NOMO-1 treated with dmso at 0.1 percent for 144 hours (cell line): ENCODE results near the gene PPP2R5D.

Source experiments
- DNase-seq: peaks from one replicate; lab custom pipeline; 2025; ENCODE audit not compliant: unreplicated experiment; lab: John Stamatoyannopoulos, UW

PPP2R5D gene

GRCh38 chr6:42963179-42963854 is 21.1 kb upstream of the PPP2R5D start:
- DNase-seq = no peak

GRCh38 chr6:42963855-42964605 is 20.3 kb upstream of the PPP2R5D start:
- DNase-seq = no peak

DNA sequence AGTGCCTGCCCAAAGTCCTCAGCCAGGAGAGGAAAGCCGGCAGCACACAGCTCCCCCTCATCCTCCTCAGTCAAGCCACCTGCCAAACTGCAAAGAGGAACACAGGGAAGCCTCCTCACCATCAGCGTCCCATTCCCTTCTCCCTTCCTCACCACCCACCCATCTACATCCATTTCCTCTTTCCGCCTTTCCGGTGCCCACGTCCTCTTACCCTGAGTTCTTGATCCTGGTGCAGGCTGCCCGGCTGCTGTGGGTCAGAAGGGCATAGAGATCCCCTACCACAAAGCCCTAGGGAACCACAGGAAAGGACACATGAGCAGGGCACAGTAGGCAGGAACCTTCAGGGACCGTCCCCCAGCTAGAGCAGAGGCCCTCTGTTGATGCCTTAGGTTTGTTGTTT is 17.8 kb upstream of the PPP2R5D start:
- DNase-seq = no peak

DNA sequence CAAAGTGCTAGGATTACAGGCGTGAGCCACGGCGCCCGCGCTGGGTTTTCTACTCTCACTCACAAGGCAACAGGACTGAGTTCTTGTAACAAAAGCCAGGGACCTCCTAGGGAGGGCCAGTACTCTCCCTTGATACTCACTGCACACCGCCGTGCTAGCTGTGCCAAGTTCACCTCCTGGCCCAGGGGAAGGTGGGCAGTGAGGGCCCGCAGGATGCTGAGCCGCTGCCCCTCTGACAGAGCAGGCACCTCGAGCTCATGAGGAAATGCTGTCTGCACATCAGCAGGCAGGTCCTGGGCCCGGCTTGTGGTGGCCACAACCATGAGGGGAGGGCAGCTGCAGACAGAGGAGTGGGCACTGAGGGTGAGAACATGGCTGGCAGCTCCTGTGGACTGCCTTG is 17.1 kb upstream of the PPP2R5D start:
- DNase-seq = no peak

DNA sequence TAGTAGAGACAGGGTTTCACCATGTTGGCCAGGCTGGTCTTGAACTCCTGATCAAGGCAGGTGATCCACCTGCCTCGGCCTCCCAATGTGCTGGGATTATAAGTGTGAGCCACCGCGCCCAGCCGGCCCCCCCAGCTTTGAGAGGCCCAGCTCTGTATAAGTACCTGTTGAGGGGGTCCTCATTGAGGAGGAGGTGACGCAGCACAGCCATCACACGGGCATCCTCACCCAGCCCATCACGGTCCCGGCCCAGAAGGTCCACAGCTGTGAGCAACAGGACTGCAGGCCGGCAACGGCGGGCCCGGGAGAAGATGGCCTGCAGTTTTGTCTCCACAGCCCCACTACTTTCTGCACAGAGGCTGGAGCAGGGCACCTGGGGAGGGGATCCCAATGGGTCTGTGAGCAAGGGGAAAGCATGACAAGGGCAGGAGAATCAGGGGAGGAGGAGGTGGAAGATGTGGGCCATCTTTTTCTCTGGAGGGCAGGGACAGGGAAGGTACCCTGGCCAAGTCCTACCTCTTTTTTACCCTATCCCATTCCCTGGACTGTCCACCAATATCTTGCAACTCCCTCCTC is 16.2 kb upstream of the PPP2R5D start:
- no peak for DNase-seq

DNA sequence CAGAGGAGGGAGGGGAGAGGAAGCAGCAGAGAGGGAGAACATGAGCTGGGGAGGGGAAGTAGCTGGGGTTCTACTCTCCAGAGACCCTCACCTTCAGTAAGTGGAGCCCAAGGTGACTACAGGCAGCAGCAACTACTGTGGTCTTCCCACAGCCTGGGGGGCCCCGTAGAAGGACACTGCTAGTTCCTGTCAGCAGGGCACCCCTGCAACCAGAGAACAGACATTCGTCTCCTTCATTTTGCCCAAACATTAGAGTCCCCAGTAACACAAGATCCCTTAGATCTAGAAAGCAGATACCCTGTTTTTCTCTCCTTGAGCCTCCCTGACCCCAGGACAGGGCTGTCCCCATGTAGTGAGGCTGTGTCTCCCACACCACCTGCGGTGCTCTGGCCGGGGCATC is 15.6 kb upstream of the PPP2R5D start:
- DNase-seq = no peak

DNA sequence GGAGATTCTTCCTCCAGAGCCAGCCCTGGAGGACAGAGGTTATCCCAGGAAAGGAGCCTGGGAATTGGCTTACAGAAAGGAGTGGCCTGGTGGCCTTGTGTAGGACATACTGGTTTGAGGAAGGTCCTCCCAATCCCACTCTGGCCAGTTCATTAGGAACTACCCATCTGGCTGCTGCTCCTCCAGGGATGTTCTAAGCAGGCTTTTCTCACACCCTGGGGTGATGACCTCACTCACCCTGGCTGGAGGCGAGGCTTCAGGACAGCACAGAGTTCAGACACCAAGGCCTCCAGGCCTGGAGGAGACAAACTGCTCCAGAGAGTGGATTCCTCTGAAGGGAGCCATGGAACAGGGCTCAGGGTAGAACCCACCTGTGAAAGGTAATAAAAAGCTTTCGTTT is 14.9 kb upstream of the PPP2R5D start:
- DNase-seq = no peak

- DNase-seq = no peak
Measured at GRCh38 chr6:42969934-42970333, 14.4 kb upstream of the PPP2R5D start.

- DNase-seq = no peak
Measured at GRCh38 chr6:42970871-42971612, 13.3 kb upstream of the PPP2R5D start.

DNA sequence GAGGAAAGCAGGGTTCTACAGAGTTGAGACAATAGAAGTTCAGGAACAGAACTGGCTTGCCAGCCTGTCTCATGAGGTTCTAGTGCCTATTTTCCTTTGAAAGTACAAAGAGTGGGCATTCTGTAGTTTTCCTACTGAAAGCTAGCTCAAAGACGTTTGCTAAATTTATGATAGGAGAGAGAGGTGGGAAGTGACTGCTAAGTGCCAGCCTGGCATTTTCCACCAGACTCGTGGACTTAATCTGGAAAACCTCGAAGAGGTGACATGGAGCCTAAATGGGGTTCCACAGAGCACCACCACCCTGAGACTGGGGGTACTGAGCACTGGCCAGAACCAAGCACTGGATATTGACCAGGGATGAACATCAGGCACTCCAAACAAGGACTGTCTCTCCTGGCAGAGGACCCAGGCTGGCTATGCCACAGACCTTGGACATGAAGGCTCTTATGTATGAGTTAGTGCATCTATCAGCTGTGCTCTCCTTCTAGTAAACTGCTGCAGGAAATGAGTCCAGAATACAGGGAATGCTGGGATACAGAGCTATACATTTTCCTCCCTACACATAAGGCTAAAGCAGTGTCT is 12.5 kb upstream of the PPP2R5D start:
- DNase-seq = no peak

- DNase-seq = no peak
Measured at GRCh38 chr6:42973926-42974325, 10.4 kb upstream of the PPP2R5D start.

- DNase-seq = no peak
Measured at GRCh38 chr6:42974919-42975505, 9.4 kb upstream of the PPP2R5D start.

DNA sequence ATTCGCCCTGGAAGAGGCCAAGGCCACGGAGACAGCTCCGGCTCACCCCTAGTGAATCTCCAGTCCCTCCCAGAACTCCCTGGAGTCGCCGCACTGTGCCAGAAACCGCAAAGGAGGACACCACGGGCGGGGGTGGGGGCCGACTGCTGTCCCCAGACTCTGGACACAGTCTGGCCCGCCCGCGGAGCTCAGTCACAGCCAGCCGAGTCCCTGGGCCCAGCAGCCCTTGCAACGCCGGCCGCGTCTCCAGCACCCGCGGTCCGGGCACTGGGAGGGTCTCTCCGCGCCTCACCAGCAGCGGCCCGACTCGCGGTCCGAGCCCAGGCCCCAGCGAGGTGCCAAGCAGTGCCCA is 5.9 kb upstream of the PPP2R5D start:
- DNase-seq = no peak

- peak; percentile 95 for DNase-seq
Measured at GRCh38 chr6:42978839-42979522, 5.4 kb upstream of the PPP2R5D start, which contains the start of gene PEX6. Gene PEX6, minus strand, starts transcription at chr6:42979181. Its CDS starts 31 bp downstream, at chr6:42979150.

GRCh38 chr6:42979523-42980177 is 4.7 kb upstream of the PPP2R5D start:
- DNase-seq = no peak

DNA sequence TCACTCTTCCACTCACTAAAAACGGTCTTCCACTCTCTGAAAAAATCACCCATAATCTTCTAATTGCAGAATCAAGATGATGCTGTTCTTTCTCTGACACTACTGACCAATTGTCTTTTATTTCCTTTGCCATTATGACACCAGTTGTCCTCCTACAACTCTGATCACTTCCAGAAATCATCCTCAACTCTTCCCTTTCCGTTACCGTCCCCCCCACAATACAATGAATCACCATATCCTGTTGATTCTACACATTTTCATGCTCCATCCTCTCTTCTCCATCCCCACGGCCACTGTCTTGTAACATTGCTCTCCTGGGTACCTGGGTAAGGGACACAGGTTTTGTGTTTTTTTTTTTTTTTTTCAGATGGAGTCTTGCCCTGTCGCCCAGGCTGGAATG is 2.5 kb upstream of the PPP2R5D start:
- no peak for DNase-seq

GRCh38 chr6:42984924-42985475 is 630 bp downstream of the PPP2R5D start:
- DNase-seq = no peak

- no peak for DNase-seq
Measured at GRCh38 chr6:42987533-42988451, 3.4 kb downstream of the PPP2R5D start.
